Coronary artery (tissue), 2 donors: Measurements from ENCODE around the gene PAFAH2.

ENCODE experiments used
- DNase-seq: peaks from one replicate; pipeline ENCODE4 v3.0.0-alpha.2; 2017; ENCODE audit warnings: low spot score
- H3K27ac ChIP-seq, 2 donors: fragments of 200-600 bp; sonication (generic); one replicate each; pipeline ENCODE4 v1.5.1; 2016 to 2019
- H3K4me3 ChIP-seq: fragments of 200-600 bp; sonication (generic); 2 replicates; pipeline ENCODE4 v1.5.1; 2016; ENCODE audit warnings: mild to moderate bottlenecking, moderate library complexity
- TF ChIP-seq, protein P1 (sequence below): fragments of 200-600 bp; sonication (generic); IDR thresholded peaks from one replicate; pipeline ENCODE4 v1.5.1; 2019; ENCODE audit warnings: antibody characterized with exemption

The PAFAH2 gene

DNA sequence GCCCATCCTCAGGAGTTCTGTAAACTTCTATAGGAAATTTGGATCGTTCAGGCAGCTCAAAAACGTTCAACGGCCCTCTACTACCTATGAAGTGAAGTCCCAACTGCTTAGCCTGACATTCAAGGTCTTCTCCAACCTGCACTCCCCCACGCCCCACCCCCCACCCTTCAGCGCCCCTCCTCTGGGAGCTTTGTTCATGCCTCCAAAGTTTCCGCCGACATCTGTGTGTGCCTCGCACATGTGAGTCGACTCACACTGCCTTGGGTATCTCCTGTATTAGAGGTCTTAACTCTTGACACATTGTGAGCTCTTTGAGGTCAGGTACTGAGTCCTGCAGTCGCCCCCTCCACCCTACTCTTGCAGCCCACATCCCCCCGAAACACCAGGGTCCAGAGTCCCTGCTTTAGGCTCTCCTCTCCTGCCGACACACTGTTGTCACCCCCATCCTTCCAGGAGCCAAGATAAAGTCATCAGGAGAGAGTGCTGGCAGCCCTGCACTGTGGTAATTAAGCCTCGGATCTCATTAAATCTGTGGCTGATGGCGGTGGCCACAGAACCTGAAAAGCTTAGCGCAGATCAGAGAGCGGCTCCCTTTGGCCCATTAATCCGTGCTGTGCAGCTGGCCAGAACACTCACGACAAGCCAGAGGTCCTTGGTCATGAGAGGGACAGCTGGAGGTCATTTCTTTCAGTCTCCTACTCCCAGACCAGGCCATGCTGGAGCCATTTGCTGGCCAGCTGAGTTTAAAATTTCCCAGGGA lies 1.4 kb upstream of the PAFAH2 start:
- H3K27ac ChIP-seq: no peak overlapping the region
- DNase-seq: no peak
- no peak overlapping the region for H3K4me3 ChIP-seq
- TF ChIP-seq, protein P1, sequence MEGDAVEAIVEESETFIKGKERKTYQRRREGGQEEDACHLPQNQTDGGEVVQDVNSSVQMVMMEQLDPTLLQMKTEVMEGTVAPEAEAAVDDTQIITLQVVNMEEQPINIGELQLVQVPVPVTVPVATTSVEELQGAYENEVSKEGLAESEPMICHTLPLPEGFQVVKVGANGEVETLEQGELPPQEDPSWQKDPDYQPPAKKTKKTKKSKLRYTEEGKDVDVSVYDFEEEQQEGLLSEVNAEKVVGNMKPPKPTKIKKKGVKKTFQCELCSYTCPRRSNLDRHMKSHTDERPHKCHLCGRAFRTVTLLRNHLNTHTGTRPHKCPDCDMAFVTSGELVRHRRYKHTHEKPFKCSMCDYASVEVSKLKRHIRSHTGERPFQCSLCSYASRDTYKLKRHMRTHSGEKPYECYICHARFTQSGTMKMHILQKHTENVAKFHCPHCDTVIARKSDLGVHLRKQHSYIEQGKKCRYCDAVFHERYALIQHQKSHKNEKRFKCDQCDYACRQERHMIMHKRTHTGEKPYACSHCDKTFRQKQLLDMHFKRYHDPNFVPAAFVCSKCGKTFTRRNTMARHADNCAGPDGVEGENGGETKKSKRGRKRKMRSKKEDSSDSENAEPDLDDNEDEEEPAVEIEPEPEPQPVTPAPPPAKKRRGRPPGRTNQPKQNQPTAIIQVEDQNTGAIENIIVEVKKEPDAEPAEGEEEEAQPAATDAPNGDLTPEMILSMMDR: no peak

DNA sequence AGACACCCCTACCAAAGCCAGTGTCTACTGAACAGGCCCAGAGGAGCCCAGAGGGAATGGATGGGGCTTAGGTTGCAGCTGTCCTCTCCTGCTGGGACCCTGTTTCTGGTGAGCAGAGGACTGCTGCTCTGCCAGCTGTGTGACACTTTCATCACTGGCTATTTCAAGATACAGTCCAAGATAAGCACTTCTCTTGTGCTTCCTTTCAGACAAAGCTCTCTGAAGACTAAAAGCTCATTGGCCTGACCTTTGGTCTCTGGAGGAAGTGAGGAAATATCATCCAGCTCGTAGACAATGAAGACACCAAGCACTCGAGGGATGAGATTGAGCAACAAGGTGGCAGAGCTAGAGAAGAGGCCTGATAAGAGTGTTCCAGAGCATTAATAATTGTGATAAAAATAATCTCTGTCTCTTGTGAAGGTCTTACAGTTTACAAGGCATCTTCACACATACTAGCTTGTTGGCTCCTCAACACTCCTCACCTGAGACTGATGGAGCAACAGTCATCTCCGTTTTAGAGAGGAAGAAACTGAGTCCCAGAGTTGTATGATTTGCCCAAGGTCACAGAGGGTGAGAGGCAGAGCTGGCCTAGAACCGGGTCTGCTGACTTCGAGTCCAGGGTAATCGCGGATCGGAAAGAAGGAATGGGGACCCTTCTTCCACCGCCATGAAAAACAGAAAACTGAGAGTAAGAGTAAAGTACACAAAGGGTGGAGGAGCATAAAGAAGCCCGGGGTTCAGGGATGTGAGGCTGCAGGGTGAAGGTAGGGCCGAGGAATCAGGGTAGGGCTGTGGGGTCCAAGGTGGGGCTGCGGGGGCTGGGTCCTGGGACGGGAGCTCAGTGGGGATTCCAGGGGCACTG lies 666 bp downstream of the PAFAH2 start:
- Histone ChIP-seq H3K27ac (peak overlapping the region; percentile 63 to 90), H3K4me3 (peak overlapping the region; percentile 81)
- no peak for DNase-seq
- TF ChIP-seq, protein P1: no peak

GRCh38 chr1:25994402-25995150 lies 3.3 kb downstream of the PAFAH2 start:
- no peak overlapping the region for H3K27ac ChIP-seq
- TF ChIP-seq, protein P1: no peak
- no peak for DNase-seq
- no peak overlapping the region for H3K4me3 ChIP-seq

GRCh38 chr1:25993197-25993951 lies 4.5 kb downstream of the PAFAH2 start:
- Histone ChIP-seq H3K27ac (no peak overlapping the region), H3K4me3 (no peak overlapping the region)
- no peak for DNase-seq
- TF ChIP-seq, protein P1: no peak

DNA sequence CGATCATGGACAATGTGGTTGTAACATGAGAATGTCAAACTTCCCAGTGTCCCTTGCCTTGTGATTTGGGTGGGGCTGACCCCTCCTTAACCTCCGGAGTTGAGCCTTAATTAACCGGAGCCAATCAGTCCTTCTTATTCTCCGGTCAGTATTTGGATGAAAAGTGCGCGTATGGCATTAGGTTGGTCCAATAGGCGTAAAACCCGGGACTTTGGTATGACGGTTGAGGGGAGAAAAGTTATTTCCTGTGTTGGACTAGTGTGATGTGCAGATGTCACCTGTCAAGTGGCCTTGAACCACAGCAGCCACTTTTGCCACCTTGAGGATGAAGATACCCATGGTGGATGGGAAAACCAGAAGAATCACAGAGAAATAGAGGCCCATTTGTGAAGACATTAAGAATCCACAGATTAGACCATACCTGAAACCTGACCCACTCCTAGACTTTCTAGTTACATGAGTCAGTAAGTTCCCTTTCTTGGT lies 5.1 kb downstream of the PAFAH2 start:
- TF ChIP-seq, protein P1: no peak
- no peak overlapping the region for H3K4me3 ChIP-seq
- H3K27ac ChIP-seq: no peak overlapping the region
- no peak for DNase-seq

- no peak overlapping the region for H3K27ac ChIP-seq
- TF ChIP-seq, protein P1: no peak
- H3K4me3 ChIP-seq: no peak overlapping the region
- DNase-seq: no peak
Measured at GRCh38 chr1:25991937-25992688, 5.8 kb downstream of the PAFAH2 start.
